GM18517 (cell line): ENCODE data around the gene MADD.
"Not testable (repeated sequence)": the region's sequence is repeated elsewhere in the genome, so short reads cannot be mapped to it uniquely, and the experiment has no call there.

Experiments used
- ATAC-seq: cut with Tn5 transposase; IDR thresholded peaks from one replicate; pipeline ENCODE4 v1.9.1; 2021; ENCODE audit warnings: mild to moderate bottlenecking, moderate library complexity; ENCODE audit not compliant: unreplicated experiment

MADD gene

DNA sequence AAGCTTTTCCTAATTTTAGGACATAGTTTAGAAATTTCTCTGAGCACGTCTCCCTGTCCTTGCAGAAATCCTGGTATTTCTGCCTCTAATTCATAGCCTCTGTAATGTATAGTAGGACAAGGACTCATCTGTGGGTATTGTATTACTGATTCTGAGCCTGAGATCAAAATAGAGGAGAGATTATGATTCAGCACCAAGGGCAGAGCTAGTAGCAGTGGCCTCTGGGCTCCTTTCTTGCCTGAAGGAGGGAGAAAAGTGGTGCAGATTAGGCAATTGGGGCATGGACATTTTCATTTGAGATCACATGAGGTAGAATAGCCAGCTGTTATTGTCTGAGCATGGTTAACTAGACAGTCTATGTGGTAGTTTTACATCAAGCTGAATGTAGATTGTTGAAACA lies 2.8 kb downstream of the MADD start:
- ATAC-seq: no peak

GRCh38 chr11:47274495-47275235 lies 4.7 kb downstream of the MADD start:
- no peak for ATAC-seq

DNA sequence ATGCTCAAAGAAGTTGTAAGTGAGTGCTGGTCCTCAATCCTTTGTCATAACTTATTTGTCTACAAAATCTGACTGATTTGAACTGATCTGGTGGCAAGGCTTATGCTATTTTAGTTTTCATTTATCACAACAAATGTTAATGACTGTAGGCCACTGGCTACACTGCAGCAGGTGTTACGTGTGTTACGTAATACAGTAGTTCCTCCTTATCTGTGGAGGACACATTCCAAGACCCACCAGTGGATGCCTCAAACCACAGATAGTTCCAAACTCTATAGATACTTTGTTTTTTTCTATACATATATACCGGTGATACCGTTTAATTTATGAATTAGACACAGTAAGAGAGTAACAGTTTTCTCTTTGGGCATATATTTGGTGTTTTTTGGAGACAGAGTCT lies 7.0 kb downstream of the MADD start:
- no peak for ATAC-seq

- no peak for ATAC-seq
Observed at GRCh38 chr11:47278058-47278457, 8.1 kb downstream of the MADD start.

DNA sequence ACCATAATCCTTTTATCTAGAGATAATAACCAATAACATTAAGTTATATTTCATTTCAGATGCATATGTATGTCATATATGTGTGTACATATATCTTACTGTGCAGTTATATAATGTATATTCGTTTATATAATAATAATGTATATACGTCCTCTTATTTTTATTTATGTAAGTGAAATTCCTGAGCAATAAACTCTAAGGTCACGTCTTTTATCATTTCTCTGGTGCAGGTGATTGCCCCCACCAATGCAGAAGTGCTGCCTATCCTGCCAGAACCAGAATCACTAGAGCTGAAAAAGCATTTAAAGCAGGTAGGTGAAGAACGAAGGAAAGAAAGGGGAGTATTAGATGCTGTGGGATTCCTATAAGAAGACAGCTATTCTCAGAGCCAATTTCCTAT lies 8.8 kb downstream of the MADD start:
- no peak for ATAC-seq

DNA sequence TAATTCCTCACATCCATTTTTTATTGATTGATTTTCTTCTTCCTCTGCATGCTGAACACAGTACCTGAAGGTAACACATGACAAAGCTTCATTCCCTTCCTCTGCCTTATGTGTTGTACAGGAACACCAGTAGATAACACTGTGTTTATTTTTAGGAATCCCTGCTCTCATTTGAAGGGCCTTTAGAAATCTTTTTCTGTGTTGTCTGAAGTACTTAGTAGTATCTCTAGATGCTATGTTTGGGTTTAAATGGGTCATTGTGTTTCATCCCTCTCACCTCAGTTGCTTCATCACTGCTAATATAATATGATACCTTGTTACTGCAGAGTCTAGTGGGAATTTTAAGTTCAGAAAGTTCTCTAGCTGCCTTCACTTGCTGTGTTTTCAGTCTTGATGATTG lies 10.2 kb downstream of the MADD start:
- no peak for ATAC-seq

- no peak for ATAC-seq
Observed at GRCh38 chr11:47280860-47281259, 10.9 kb downstream of the MADD start.

DNA sequence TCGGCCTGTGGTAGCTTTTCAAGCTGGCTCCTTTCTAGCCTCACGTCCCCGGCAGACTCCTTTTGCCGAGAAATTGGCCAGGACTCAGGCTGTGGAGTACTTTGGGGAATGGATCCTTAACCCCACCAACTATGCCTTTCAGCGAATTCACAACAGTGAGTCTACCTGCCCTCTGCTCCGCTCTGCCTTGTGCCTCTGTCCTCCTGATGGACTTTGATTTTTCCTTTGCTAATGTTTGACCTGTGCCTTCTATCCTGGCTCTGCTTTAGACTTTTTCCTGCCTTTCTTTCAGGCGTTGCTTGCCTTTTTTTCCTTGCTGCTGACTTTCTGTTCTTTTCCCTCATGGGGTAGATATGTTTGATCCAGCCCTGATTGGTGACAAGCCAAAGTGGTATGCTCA lies 12.5 kb downstream of the MADD start:
- ATAC-seq: no peak

GRCh38 chr11:47284151-47284550 lies 14.2 kb downstream of the MADD start:
- no peak for ATAC-seq

DNA sequence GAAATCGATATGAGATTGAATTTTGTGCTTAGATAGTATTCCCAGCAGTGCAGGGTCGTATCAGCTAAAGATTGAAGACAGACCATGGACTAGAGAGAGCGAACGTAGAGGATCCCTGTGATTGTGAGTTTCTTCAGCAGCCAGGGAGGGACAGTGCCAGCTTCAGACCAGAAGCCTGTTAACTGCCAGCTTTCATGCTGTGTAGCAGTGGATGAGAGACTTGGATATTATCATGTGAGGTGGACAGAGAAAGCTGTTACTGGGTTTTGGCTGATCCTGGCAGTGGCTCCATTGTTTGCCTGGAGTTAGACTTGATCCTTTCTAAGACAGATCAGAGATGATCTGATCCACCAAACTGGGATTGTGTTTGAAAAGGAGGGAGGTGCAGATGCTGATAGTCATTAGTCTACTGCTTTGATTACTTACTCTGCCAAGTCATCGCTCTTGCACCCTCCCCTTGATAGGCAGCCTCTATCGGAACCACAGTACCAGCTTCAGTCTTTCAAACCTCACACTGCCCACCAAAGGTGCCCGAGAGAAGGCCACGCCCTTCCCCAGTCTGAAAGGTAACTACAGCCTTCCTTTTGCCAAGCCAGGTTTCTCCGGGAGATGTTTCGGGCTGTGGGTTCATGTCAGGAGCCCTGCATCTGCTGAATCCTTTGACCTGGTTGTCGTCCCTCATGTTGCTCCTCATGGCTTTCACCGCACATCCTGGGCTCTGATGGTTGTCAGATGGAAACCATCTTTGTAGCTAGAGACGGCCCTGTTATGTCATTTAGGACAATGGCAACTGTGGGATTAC lies 16.2 kb downstream of the MADD start:
- ATAC-seq: no peak

DNA sequence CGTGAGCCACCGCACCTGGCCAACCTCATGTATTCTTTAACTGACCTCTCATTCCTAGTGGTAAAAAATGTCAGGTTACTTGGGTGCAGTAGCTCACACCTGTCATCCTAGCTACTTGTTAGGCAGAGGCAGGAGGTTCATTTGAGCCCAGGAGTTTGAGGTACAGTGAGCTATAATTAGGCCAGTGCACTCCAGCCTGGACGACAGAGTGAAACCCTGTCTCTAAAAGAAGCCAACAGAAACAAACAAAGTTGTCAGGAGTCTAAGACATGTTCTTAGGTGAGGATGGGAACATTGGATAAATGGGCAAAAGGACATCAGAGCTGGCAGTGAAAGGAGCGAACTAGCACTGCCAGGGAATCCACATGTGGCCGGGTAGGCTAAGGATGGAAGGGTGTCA lies 18.1 kb downstream of the MADD start:
- ATAC-seq: no peak

DNA sequence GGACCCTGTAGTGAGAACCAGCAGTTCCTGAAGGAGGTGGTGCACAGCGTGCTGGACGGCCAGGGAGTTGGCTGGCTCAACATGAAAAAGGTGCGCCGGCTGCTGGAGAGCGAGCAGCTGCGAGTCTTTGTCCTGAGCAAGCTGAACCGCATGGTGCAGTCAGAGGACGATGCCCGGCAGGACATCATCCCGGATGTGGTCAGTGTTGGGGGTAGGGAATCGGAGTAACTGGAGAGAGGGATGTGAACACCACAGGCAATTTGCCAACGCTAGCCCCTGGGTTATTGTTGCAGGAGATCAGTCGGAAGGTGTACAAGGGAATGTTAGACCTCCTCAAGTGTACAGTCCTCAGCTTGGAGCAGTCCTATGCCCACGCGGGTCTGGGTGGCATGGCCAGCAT lies 19.9 kb downstream of the MADD start:
- no peak for ATAC-seq

GRCh38 chr11:47295385-47295784 lies 25.5 kb downstream of the MADD start:
- ATAC-seq: no peak

DNA sequence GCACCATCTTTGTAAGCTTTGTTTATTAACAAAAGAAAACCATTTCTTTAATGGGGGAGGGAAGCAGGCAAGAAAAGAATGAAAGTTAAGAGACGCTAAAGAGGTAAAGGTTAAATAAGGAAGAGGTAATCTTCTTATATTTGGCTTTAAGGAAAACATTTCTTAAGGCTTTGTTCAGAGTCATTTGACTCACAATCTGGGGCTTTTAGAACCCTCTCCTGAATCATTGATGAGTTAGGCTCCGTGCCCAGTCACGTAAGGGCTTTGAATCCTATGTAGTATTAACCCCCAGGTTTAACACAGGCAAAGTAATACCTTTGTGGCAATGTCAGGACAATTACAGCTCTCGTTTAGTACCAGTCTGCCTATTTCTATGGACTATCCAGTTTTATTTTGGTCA lies 26.1 kb downstream of the MADD start:
- no peak for ATAC-seq

GRCh38 chr11:47299078-47299477 lies 29.1 kb downstream of the MADD start:
- no peak for ATAC-seq

DNA sequence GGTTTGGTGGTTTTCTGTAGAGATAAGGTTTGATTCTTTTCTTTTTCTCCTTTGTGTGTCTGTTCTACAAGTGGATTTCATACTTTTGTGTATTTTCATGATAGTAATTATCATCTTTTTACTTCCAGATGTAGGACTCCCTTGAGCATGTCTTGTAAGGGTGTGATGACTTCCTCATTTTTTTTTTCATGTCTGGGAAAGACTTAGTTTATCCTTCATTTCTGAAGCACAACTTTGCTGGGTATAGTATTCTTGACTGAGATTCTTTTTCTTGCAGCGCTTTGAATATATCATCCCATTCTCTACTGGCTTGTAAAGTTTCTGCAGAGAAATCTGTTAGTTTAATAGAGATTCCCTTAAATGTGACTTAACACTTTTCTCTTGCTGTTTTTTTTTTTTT lies 32.9 kb downstream of the MADD start:
- no peak for ATAC-seq

- no peak for ATAC-seq
Observed at GRCh38 chr11:47305734-47306483, 36.0 kb downstream of the MADD start.

- ATAC-seq: no peak
Observed at GRCh38 chr11:47306484-47306844, 36.5 kb downstream of the MADD start.

- ATAC-seq: no peak
Observed at GRCh38 chr11:47308050-47308823, 38.3 kb downstream of the MADD start.

DNA sequence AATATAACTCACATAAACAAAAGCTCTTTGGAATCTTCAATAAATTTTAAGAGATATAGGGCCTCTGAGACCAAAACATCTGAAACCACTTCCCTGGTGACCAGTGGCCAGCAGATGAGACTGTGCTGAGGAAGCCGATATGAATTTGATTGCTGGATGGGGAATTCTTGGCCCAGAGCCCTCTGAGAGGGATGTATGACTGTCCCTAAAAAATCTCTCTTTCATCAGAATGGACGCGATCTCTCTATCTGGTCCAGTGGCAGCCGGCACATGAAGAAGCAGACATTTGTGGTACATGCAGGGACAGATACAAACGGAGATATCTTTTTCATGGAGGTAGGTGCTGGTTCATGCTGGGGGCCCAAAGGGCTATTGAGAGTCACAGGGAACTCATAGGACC lies 45.1 kb downstream of the MADD start:
- no peak for ATAC-seq

GRCh38 chr11:47316501-47316900 lies 46.6 kb downstream of the MADD start:
- not testable (repeated sequence) for ATAC-seq
